Subcutaneous abdominal adipose tissue (tissue), 5 donors: Measurements from ENCODE around the gene JMJD1C.
A peak's percentile ranks its signal among the peaks of the same experiment; 100 is the strongest.

Experiments used
- H3K27ac ChIP-seq: one replicate; pipeline ENCODE4 v1.7.0; 2013; ENCODE audit warnings: low read depth, mild to moderate bottlenecking, inconsistent platforms, low read length, moderate library complexity
- H3K27me3 ChIP-seq, 5 donors: one replicate each; pipeline ENCODE4 v1.7.0; 2013; ENCODE audit warnings: low read length in 5 of 5, inconsistent platforms in 1 of 5; ENCODE audit not compliant: control insufficient read depth in 5 of 5, insufficient read depth in 4 of 5
- H3K36me3 ChIP-seq, 5 donors: one replicate each; pipeline ENCODE4 v1.7.0; 2013; ENCODE audit warnings: low read length in 5 of 5; ENCODE audit not compliant: control insufficient read depth in 5 of 5, insufficient read depth in 5 of 5
- H3K4me1 ChIP-seq, 5 donors: one replicate each; pipeline ENCODE4 v1.7.0; 2013; ENCODE audit warnings: low read length in 5 of 5, mild to moderate bottlenecking in 3 of 5, moderate library complexity in 1 of 5; ENCODE audit not compliant: control insufficient read depth in 5 of 5, insufficient read depth in 5 of 5
- H3K4me3 ChIP-seq, 5 donors: one replicate each; pipeline ENCODE4 v1.7.0; 2013; ENCODE audit warnings: low read length in 5 of 5, low read depth in 1 of 5
- H3K9ac ChIP-seq, 5 donors: one replicate each; pipeline ENCODE4 v1.7.0; 2013; ENCODE audit warnings: low read length in 5 of 5, mild to moderate bottlenecking in 4 of 5, moderate library complexity in 3 of 5
- H3K9me3 ChIP-seq, 5 donors: one replicate each; pipeline ENCODE4 v1.7.0; 2013; ENCODE audit warnings: low read length in 5 of 5; ENCODE audit not compliant: control insufficient read depth in 5 of 5
- donor health status: healthy.
- donor health status: healthy.
- donor health status: healthy.
- donor health status: healthy.
- donor health status: healthy.

JMJD1C gene

DNA sequence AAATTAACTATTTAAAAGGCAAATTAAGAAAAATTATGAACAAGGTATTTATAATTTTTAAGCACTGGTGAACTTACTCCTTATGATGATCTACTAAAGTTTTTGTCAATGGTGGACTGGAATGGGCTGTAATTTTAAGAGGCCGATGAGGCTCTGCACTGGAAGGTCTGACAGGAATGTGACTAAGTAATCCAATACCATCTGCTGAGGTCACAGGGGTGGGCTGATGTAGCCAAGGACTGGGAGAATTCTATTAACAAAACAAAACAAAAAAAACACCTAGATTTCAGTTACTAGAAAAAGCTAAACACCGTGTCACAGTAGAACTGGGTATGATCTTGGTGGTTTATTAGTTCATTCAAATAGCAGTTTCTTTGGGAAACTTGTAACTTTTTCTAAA is 256.8 kb downstream of the JMJD1C start:
- H3K27ac ChIP-seq: no peak overlapping the region
- no peaks in the 10 kb centered on the region for H3K27me3 ChIP-seq
- H3K9ac ChIP-seq: no peak overlapping the region
- peaks cover 0 to 23% (median 19%) of the 10 kb centered on the region in 5 donors for H3K4me1 ChIP-seq
- H3K4me3 ChIP-seq: no peak overlapping the region
- peaks cover 22 to 44% (median 35%) of the 10 kb centered on the region in 5 donors for H3K36me3 ChIP-seq
- H3K9me3 ChIP-seq: no peaks in the 10 kb centered on the region

DNA sequence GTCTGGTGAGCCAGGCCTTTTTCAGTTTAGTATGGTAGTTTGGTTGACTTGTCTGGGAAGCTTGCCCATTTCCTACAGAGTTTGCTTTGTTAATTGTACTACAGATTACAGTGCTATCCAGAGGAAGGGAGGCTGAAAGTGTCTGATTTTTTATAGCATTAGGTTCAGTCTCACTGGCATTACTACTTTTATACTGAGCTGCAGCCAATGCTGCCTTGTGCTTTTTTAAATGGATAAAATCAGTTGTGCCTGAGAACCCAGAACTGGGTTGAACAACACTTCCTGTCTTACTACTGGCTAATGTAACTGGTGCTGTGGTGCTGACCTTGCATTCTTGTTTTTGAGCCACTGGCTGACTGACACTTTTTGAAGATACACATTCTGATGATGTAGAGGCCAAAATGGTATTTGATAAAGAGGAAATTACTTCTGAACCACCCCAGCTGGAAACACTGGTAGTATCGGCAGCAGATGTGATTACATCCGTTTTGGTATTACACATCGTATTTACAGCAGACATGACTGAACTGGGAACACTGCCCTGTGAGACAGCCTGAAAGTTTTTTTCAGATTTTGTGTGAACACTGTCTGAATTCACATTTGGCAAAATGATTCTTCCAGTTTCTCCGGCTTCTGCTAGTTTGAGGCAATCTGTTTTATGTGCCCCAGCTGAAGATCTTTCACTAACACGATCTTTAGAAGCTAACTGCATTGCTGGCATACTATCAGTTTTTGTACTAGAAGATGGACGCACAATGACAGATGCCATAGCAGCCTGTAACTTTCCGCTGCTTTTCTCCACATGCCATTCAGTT is 258.6 kb downstream of the JMJD1C start:
- peak overlapping the region; percentile 0 to 45 (median 6) for H3K4me3 ChIP-seq
- no peaks in the 10 kb centered on the region for H3K9me3 ChIP-seq
- peaks cover 0 to 23% (median 19%) of the 10 kb centered on the region in 5 donors for H3K4me1 ChIP-seq
- peak overlapping the region; percentile 17 for H3K27ac ChIP-seq
- H3K9ac ChIP-seq: peak overlapping the region in 3 of 5 donors; percentile 0 to 49 (median 21)
- H3K27me3 ChIP-seq: no peaks in the 10 kb centered on the region
- peaks cover 14 to 33% (median 27%) of the 10 kb centered on the region in 5 donors for H3K36me3 ChIP-seq

DNA sequence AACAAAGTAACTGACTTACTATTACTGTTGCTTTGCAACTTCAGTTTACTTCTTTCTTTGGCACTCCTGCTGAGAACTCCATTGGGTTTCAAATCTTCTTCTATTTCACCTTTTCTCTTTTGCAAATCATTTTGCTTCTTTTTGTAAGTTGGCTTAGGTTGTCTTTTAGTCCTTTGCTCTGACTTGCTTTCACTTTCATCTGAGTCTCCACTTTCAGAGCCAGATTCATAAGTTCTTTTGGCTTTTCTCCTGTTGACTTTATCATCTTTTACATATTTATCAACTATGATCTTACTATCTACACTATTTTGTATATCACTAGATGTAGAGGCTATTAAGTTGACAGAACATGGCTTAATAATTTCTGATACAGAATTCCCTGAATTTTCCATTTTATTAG is 259.2 kb downstream of the JMJD1C start:
- Histone ChIP-seq H3K27ac (peak overlapping the region; percentile 17), H3K27me3 (no peaks in the 10 kb centered on the region), H3K4me1 (peaks cover 0 to 23% (median 19%) of the 10 kb centered on the region in 5 donors), H3K9ac (peak overlapping the region in 1 of 5 donors; percentile 49), H3K36me3 (peaks cover 11 to 32% (median 26%) of the 10 kb centered on the region in 5 donors), H3K9me3 (no peaks in the 10 kb centered on the region), H3K4me3 (no peak overlapping the region)

DNA sequence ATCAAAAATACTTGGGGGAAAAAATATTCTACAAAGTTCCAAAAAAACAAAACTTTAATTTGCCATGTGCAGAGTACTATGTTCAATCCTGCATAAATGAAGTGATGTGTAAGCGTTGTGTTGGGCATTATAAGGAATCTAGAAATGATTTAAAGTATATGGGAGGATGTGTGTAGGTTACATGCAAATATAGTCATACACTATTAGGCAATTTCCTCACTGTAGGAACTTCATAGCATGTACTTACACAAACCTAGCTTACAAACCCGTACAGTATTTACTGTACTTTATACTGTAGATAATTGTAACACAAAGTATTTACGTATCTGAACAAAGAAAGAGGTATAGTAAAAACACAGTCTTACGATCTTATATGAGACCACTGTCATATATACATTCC is 260.4 kb downstream of the JMJD1C start:
- Histone ChIP-seq H3K27me3 (no peaks in the 10 kb centered on the region), H3K36me3 (peaks cover 7 to 30% (median 22%) of the 10 kb centered on the region in 5 donors), H3K9ac (no peak overlapping the region), H3K4me1 (peaks cover 0 to 23% (median 19%) of the 10 kb centered on the region in 5 donors), H3K9me3 (no peaks in the 10 kb centered on the region), H3K4me3 (no peak overlapping the region), H3K27ac (no peak overlapping the region)

DNA sequence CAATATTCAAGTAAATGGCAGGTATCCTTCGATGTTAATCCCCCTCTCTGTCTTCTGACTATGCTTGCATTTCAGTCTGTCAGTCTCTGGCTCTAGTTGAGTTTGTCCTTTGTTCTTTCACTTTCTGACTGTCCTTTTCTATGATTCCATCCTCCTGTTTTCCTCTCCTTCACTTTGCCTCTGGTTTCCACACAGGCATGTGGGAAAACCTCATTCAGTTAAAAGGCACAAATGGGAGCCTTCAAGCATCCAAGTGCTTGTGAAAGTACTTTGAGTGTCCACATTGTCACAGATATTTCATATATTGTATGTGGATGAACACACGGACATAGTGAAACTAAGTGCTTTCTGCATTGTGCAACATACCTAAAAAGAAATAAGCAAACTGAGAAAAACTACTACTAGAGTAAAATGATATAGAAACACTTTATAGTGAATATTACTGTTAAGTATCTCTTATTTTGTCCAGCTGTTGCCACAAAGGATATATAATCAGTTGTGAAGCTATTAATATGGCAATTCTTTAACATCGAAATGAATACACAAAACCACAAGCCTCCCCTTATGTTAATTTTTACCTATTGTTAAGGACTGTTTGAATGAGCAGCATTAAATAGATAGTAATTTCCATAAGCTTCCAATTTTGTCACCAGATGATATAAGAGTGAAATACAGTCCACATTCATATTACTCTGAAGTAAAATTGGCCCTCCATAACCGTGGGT is 260.9 kb downstream of the JMJD1C start:
- Histone ChIP-seq H3K27me3 (no peaks in the 10 kb centered on the region), H3K27ac (no peak overlapping the region), H3K36me3 (peaks cover 7 to 33% (median 23%) of the 10 kb centered on the region in 5 donors), H3K9ac (no peak overlapping the region), H3K9me3 (no peaks in the 10 kb centered on the region), H3K4me3 (no peak overlapping the region), H3K4me1 (peaks cover 0 to 23% (median 19%) of the 10 kb centered on the region in 5 donors)

DNA sequence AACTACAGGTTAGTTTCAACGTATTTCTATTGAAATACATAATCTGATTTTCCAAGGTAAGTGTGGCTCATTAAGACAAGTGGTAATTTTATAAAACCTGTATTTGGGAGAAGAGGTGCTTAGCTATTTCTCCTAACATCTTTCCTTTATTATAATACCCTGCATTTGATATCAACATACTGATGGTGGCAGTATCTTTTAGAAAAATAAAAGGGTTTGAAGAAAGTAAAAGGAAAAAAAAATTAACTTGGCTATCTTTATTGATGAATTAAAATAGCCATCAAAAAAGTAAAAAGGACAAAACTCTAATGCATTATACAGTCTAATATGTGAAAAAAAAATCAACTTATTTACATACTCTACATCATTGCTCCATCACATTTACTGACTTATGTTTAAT is 264.7 kb downstream of the JMJD1C start:
- no peak overlapping the region for H3K27ac ChIP-seq
- no peak overlapping the region for H3K9ac ChIP-seq
- no peaks in the 10 kb centered on the region for H3K27me3 ChIP-seq
- H3K4me3 ChIP-seq: no peak overlapping the region
- H3K4me1 ChIP-seq: peaks cover 0 to 9% (median under 1%) of the 10 kb centered on the region in 5 donors
- H3K9me3 ChIP-seq: no peaks in the 10 kb centered on the region
- peaks cover 11 to 42% (median 24%) of the 10 kb centered on the region in 5 donors for H3K36me3 ChIP-seq

DNA sequence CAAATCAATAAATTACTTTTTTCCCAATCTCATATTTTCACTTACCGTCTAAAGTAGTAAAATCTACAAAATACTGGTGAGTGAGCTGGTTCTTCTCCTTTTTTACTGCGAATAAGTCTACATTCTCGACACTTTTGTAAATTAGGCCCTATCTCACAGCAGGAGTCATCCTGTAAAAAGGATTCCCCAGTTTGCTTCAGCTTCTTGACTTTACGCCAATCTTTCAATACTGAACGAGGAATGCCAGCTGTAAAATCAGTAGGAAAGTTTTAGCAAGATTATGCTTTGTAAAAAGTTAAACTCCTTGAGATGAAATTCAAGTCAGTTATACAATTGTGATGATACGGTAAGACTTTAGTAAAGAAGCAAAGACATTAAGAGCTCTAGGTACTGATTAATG is 265.3 kb downstream of the JMJD1C start:
- H3K36me3 ChIP-seq: peaks cover 13 to 37% (median 24%) of the 10 kb centered on the region in 5 donors

DNA sequence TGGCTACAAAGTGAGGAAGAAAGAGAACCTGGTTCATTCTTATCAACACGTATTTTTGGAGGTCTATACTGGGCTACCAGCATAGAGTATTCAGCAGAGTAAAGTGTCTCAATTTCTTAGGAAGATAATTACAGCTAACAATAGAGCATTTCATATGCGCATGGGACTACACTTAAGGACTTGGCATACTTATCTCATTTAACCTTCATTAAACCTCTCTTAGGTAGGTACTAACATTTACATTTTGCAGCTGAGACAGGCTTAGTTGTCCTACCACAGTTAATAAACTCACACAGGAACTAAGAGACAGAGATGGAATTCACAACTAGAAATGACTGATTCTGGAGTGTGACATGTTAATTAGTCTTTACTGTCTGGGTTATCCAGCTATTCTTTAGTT is 266.1 kb downstream of the JMJD1C start:
- no peaks in the 10 kb centered on the region for H3K27me3 ChIP-seq
- H3K4me3 ChIP-seq: no peak overlapping the region
- H3K36me3 ChIP-seq: peaks cover 14 to 39% (median 18%) of the 10 kb centered on the region in 5 donors
- H3K9ac ChIP-seq: no peak overlapping the region
- H3K4me1 ChIP-seq: peaks cover 0 to 9% (median 0%) of the 10 kb centered on the region in 5 donors
- H3K9me3 ChIP-seq: no peaks in the 10 kb centered on the region
- no peak overlapping the region for H3K27ac ChIP-seq

More for the DNA sequence above, 265.3 kb downstream of the JMJD1C start:
- H3K4me1 ChIP-seq: peaks cover 0 to 9% (median 0%) of the 10 kb centered on the region in 5 donors
- no peak overlapping the region for H3K4me3 ChIP-seq
- H3K9ac ChIP-seq: no peak overlapping the region
- no peak overlapping the region for H3K27ac ChIP-seq
- no peaks in the 10 kb centered on the region for H3K9me3 ChIP-seq
- H3K27me3 ChIP-seq: no peaks in the 10 kb centered on the region

DNA sequence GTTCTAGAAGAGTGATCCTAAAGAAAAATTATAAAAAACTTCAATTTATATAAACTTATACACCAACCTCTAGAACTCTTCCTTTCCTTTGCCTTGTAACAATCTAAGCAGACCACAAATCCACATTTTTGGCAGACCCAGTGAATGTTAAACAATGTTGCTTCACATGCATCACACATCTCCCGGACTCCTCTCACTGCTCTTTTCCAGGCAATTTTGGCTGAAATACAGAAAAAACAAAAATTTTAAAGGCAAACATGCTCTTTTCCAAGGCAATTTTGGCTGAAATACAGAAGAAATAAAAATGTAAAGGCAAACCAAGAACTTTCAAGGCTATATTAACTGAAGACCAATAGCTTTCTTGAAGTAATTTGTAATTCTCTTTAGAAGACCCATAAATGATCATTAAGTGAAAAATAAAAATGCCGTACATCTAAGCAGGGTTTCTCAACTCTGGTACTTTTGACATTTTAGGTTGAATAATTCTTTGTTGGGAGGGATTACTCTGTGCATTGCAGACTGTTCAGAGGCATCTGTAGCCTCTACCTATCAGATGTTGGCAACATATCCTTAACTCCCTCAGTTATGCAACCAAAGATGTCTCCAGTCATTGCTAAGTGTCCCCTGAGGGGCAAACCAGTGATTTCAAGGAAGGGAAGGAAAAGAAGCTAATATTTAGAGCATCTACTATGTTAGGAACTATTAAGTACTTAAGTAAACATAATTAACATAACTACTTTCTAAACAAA is 268.3 kb downstream of the JMJD1C start:
- no peaks in the 10 kb centered on the region for H3K27me3 ChIP-seq
- H3K36me3 ChIP-seq: peaks cover 24 to 55% (median 27%) of the 10 kb centered on the region in 5 donors
- no peak overlapping the region for H3K4me3 ChIP-seq
- no peak overlapping the region for H3K9ac ChIP-seq
- H3K4me1 ChIP-seq: peaks cover 0 to 9% (median 0%) of the 10 kb centered on the region in 5 donors
- H3K27ac ChIP-seq: no peak overlapping the region
- H3K9me3 ChIP-seq: no peaks in the 10 kb centered on the region
